GM18870 (cell line): ENCODE data around the gene TRNAU1AP.
"Not testable (repeated sequence)": the region's sequence is repeated elsewhere in the genome, so short reads cannot be mapped to it uniquely, and the experiment has no call there.

Experiments used
- ATAC-seq: cut with Tn5 transposase; IDR thresholded peaks from one replicate; pipeline ENCODE4 v1.9.1; 2021; ENCODE audit warnings: moderate library complexity; ENCODE audit not compliant: unreplicated experiment

Gene TRNAU1AP

GRCh38 chr1:28577052-28577678 lies 24.3 kb downstream of the TRNAU1AP start:
- no peak for ATAC-seq

GRCh38 chr1:28577738-28578536 lies 25.1 kb downstream of the TRNAU1AP start:
- ATAC-seq: no peak

GRCh38 chr1:28578696-28579218 lies 25.9 kb downstream of the TRNAU1AP start:
- no peak for ATAC-seq

GRCh38 chr1:28579401-28579800 lies 26.5 kb downstream of the TRNAU1AP start:
- no peak for ATAC-seq

- ATAC-seq: peak; percentile 6
Measured at GRCh38 chr1:28580722-28581530, 28.0 kb downstream of the TRNAU1AP start.

GRCh38 chr1:28581531-28582247 lies 28.8 kb downstream of the TRNAU1AP start:
- ATAC-seq: peak; percentile 68

DNA sequence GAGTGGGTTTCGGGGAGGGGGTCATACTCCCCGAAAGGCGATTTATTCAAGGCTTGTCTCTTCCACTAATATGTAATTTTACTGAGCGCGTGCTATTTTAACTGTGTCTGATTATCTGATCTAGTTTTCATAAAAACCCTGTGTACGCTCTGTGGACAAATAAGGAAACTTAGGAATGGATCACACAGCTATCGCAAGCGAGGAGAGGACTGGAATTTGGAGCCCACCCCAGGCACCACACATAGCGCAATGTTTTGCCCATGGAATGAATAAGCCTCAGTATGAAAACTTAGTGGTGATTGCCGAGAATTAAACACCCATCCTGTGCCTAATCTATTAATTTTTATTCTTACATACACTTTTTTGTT lies 29.3 kb downstream of the TRNAU1AP start:
- ATAC-seq: no peak

DNA sequence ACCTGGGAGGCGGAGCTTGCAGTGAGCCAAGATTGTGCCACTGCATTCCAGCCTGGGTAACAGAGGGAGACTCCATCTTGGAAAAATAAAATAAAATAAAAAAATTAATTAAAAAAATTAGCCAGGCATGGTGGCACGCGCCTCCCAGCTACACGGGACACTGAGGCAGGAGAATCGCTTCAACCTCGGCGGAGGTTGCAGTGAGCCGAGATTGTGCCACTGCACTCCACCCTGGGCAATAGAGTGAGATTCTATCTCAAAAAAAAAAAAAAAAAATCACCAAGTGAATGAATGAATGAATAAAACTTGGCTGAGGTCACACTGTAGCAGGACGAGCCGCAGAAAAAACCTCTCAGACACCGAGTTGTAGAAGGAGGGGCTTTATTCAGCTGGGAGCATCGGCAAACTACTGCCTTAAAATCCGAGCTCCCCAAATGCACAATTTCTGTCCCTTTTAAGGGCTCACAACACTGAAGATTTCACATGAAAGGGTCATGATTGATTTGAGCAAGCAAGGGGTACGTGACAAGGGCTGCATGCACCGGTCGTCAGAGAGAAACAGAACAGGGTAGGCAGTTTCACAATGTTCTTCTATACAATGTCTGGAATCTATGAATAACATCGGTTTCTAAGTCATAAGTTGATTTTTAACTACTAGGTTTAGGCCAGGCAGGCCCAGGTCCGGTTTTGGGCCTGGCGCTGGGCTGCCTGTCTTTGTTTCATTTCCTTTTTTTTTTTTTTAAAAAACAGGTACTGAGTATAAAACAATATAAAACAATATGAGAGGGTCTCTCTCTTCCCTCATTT lies 33.9 kb downstream of the TRNAU1AP start:
- not testable (repeated sequence) for ATAC-seq

GRCh38 chr1:28591708-28592320 lies 38.9 kb downstream of the TRNAU1AP start, which contains the start of gene RAB42:
TSS of gene RAB42 (plus strand) at chr1:28592265. CDS start at chr1:28592512, 247 bp downstream.
- ATAC-seq: no peak

DNA sequence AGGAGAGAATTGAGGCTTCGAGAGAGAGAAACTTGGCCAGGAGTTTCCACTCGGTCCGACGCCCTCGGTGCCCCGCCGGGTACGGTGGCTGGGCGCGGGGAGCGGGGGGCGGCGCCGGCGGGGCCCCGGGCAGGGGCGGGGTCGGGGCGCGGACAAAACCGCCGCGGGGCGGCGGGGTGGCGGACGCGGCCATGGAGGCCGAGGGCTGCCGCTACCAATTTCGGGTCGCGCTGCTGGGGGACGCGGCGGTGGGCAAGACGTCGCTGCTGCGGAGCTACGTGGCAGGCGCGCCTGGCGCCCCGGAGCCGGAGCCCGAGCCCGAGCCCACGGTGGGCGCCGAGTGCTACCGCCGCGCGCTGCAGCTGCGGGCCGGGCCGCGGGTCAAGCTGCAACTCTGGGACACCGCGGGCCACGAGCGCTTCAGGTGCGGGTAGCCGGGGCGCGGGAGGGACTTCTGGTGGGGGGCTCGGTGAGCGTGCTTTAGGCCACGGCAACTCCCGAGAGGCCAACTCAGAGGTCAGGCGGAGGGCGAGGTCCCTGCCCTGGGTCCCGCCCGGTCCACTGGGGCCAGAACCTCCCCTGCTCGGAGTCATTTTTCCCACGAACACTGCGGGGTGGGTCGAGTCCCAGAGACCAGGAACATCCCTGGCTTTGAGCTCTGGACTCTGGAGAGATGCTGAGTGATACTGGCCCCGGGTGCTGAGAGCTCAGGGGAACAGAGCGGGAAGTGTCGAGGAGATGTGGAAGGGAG lies 39.6 kb downstream of the TRNAU1AP start:
- no peak for ATAC-seq

GRCh38 chr1:28593988-28594356 lies 41.1 kb downstream of the TRNAU1AP start:
- ATAC-seq: not testable (repeated sequence)

- ATAC-seq: not testable (repeated sequence)
Measured at GRCh38 chr1:28594686-28595411, 42.0 kb downstream of the TRNAU1AP start.

- ATAC-seq: no peak
Measured at GRCh38 chr1:28595412-28596191, 42.7 kb downstream of the TRNAU1AP start.

GRCh38 chr1:28596276-28596675 lies 43.4 kb downstream of the TRNAU1AP start:
- not testable (repeated sequence) for ATAC-seq

GRCh38 chr1:28601696-28602095 lies 48.8 kb downstream of the TRNAU1AP start:
- no peak for ATAC-seq

- ATAC-seq: no peak
Measured at GRCh38 chr1:28602536-28603439, 49.9 kb downstream of the TRNAU1AP start.
